PC-3 (cell line): Measurements from ENCODE around the gene SLCO4C1. TPM values are rescaled to one million over a fixed set of nuclear protein-coding genes. Genes with fewer than 3 reads are reported as not detected.

ENCODE experiments used
- ATAC-seq: fragments of 200-7000 bp; cut with Tn5 transposase; 2 replicates; pipeline ENCODE4 v1.9.1; 2020; ENCODE audit warnings: mild to moderate bottlenecking, moderate library complexity
- BruUV-seq: library from RNA; stranded (reverse); fragments of 400-500 nt; replicated peaks from 2 replicates; lab custom pipeline; 2021; lab: Mats Ljungman, UMichigan
- CTCF ChIA-PET: fragments of 300-600 bp; sonication (Branson Sonifier 250); formaldehyde crosslinking; loops from one replicate; lab custom pipeline; 2022; ENCODE audit warnings: antibody characterized with exemption; lab: Charles Lee
- POLR2A ChIA-PET: fragments of 300-600 bp; sonication (Branson Sonifier 250); formaldehyde crosslinking; loops from one replicate; lab custom pipeline; 2022; ENCODE audit warnings: antibody characterized with exemption; ENCODE audit not compliant: unreplicated experiment; lab: Charles Lee
- DNase-seq: peaks from one replicate; pipeline ENCODE4 v3.0.0-alpha.2; 2015
- H2AFZ ChIP-seq: fragments of 300-600 bp; sonication (generic); 2 replicates; pipeline ENCODE4 v1.6.0; 2016; ENCODE audit warnings: antibody characterized with exemption, low read length
- H3F3A ChIP-seq: fragments of 300-600 bp; sonication (generic); one replicate; pipeline ENCODE4 v1.6.0; 2017; ENCODE audit warnings: antibody characterized with exemption, low read length, control low read depth, mild to moderate bottlenecking; ENCODE audit not compliant: unreplicated experiment
- H3K27ac ChIP-seq: fragments of 300-600 bp; sonication (generic); 2 replicates; pipeline ENCODE4 v1.5.1; 2016; ENCODE audit warnings: mild to moderate bottlenecking, low read length
- H3K27me3 ChIP-seq: fragments of 300-600 bp; sonication (generic); 2 replicates; pipeline ENCODE4 v1.6.1; 2016; ENCODE audit warnings: low read length, mixed read lengths
- H3K36me3 ChIP-seq: fragments of 300-600 bp; sonication (generic); 2 replicates; pipeline ENCODE4 v1.6.1; 2016; ENCODE audit warnings: low read depth, mixed run types, low read length, mixed read lengths
- H3K4me1 ChIP-seq: fragments of 300-600 bp; sonication (generic); 2 replicates; pipeline ENCODE4 v1.5.1; 2016; ENCODE audit warnings: low read length; ENCODE audit not compliant: insufficient read depth
- H3K4me2 ChIP-seq: fragments of 300-600 bp; sonication (generic); 2 replicates; pipeline ENCODE4 v1.6.0; 2016; ENCODE audit warnings: low read length
- H3K4me3 ChIP-seq: fragments of 300-600 bp; sonication (generic); 2 replicates; pipeline ENCODE4 v1.5.1; 2016; ENCODE audit warnings: mild to moderate bottlenecking, low read length, mixed read lengths
- H3K79me2 ChIP-seq: fragments of 300-600 bp; sonication (generic); 2 replicates; pipeline ENCODE4 v1.6.1; 2017; ENCODE audit warnings: low read length, mixed read lengths
- H3K9ac ChIP-seq: fragments of 300-600 bp; sonication (generic); 2 replicates; pipeline ENCODE4 v1.6.0; 2016; ENCODE audit warnings: mild to moderate bottlenecking, low read length
- H3K9me2 ChIP-seq: fragments of 300-600 bp; sonication (generic); replicated peaks from 2 replicates; pipeline ENCODE4 v1.6.1; 2016; ENCODE audit warnings: mixed run types, low read length, mixed read lengths
- H3K9me3 ChIP-seq: fragments of 300-600 bp; sonication (generic); 2 replicates; pipeline ENCODE4 v1.6.1; 2016; ENCODE audit warnings: low read length, mixed read lengths
- H4K20me1 ChIP-seq: fragments of 300-600 bp; sonication (generic); 2 replicates; pipeline ENCODE4 v1.6.1; 2016; ENCODE audit warnings: low read length, mixed read lengths
- CTCF ChIP-seq: fragments of 300-600 bp; sonication (generic); conservative IDR thresholded peaks from 2 replicates; pipeline ENCODE4 v1.5.1; 2017; ENCODE audit warnings: antibody characterized with exemption, low read depth, mild to moderate bottlenecking, low read length
- EZH2 ChIP-seq: fragments of 300-600 bp; sonication (generic); IDR thresholded peaks from one replicate; pipeline ENCODE4 v1.6.1; 2017; ENCODE audit warnings: antibody characterized with exemption, mild to moderate bottlenecking, low read length; ENCODE audit not compliant: unreplicated experiment
- EZH2phosphoT487 ChIP-seq: fragments of 300-600 bp; sonication (generic); IDR thresholded peaks from 2 replicates; pipeline ENCODE4 v1.6.1; 2018; ENCODE audit warnings: mild to moderate bottlenecking, antibody characterized with exemption, low read length, borderline replicate concordance
- intact Hi-C: fragments of 100-400 bp; cut with micrococcal nuclease; formaldehyde crosslinking; loops from 2 replicates; pipeline ENCODE4 v1.9.0; 2023
- total RNA-seq: library from RNA; depleted of rRNA; stranded (reverse); fragments of >200 nt; gene quantifications from 2 replicates; pipeline ENCODE4 v1.2.3, GENCODE V29; 2014

SLCO4C1 gene
- total RNA-seq, 1 experiment from 2014 or later, result not detected

GRCh38 chr5:102223542-102224477 lies 72.3 kb downstream of the SLCO4C1 start:
- DNase-seq (peak; percentile 88), ATAC-seq (peak; percentile 42; the same call in 1 of the 2 replicates)
- Histone ChIP-seq H3K9me3 (peaks cover 7% of the 10 kb centered on the region; the same call in 1 of the 2 replicates), H3K27ac (no peak overlapping the region), H3K4me2 (no peak overlapping the region), H3K79me2 (no peaks in the 10 kb centered on the region), H3F3A (no peaks in the 10 kb centered on the region), H3K27me3 (peaks cover 25% of the 10 kb centered on the region; the same call in 1 of the 2 replicates), H3K4me1 (no peaks in the 10 kb centered on the region), H2AFZ (no peak overlapping the region), H3K4me3 (no peak overlapping the region), H3K9me2 (no peaks in the 10 kb centered on the region), H4K20me1 (no peaks in the 10 kb centered on the region), H3K36me3 (no peaks in the 10 kb centered on the region), H3K9ac (no peak overlapping the region)
- intact Hi-C loops, result loop anchor here (2.0 to 5.0 kb wide), 2 partner anchors 247 to 281 kb away; no protein-coding TSS in a partner anchor
- TF ChIP-seq CTCF, result peak; percentile 95
- no peak for TF ChIP-seq EZH2
- no peak for TF ChIP-seq EZH2phosphoT487
- ChIA-PET POLR2A (no interaction called here), CTCF (no interaction called here)
- no TSS peak for BruUV-seq

GRCh38 chr5:102222772-102223171 lies 73.3 kb downstream of the SLCO4C1 start:
- Histone ChIP-seq H3K36me3 (no peaks in the 10 kb centered on the region), H3K27me3 (peaks cover 15% of the 10 kb centered on the region; the same call in 1 of the 2 replicates), H4K20me1 (no peaks in the 10 kb centered on the region), H3K9me2 (no peaks in the 10 kb centered on the region), H3K79me2 (no peaks in the 10 kb centered on the region), H3K27ac (no peak overlapping the region), H3K9ac (no peak overlapping the region), H3K9me3 (peaks cover 7% of the 10 kb centered on the region; the same call in 1 of the 2 replicates), H3K4me2 (no peak overlapping the region), H3K4me1 (no peaks in the 10 kb centered on the region), H3K4me3 (no peak overlapping the region), H3F3A (no peaks in the 10 kb centered on the region), H2AFZ (no peak overlapping the region)
- ChIA-PET CTCF (no interaction called here), POLR2A (no interaction called here)
- DNase-seq (peak; percentile 25), ATAC-seq (peak; percentile 53)
- BruUV-seq, result no TSS peak
- no peak for TF ChIP-seq CTCF
- intact Hi-C loops, result loop anchor here (2.0 to 5.0 kb wide), 2 partner anchors 245 to 280 kb away; no protein-coding TSS in a partner anchor
